Measurements from ENCODE around the gene ARAP2.

The ARAP2 gene

GRCh38 chr4:36130641-36131040 lies 113.7 kb downstream of the ARAP2 start:
- in situ Hi-C loops (cut with HindIII; ENCODE audit: low sequenced_read_pairs): no loop called here

- in situ Hi-C loops (cut with HindIII; ENCODE audit: low sequenced_read_pairs): no loop called here
These were observed 115.6 kb downstream of the ARAP2 start for GRCh38 chr4:36128689-36129088.

- in situ Hi-C loops (cut with HindIII; ENCODE audit: low sequenced_read_pairs): no loop called here
These were observed 120.4 kb downstream of the ARAP2 start for GRCh38 chr4:36123906-36124305.

GRCh38 chr4:36115312-36115711 lies 129.0 kb downstream of the ARAP2 start:
- in situ Hi-C loops (cut with HindIII; ENCODE audit: low sequenced_read_pairs): no loop called here

GRCh38 chr4:36111172-36111571 lies 133.1 kb downstream of the ARAP2 start:
- in situ Hi-C loops (cut with HindIII; ENCODE audit: low sequenced_read_pairs): no loop called here

- in situ Hi-C loops (cut with HindIII; ENCODE audit: low sequenced_read_pairs): no loop called here
These were observed 144.8 kb downstream of the ARAP2 start for GRCh38 chr4:36099509-36099908.

GRCh38 chr4:36094995-36095394 lies 149.3 kb downstream of the ARAP2 start:
- in situ Hi-C loops (cut with HindIII; ENCODE audit: low sequenced_read_pairs): no loop called here

- in situ Hi-C loops (cut with HindIII; ENCODE audit: low sequenced_read_pairs): no loop called here
These were observed 152.3 kb downstream of the ARAP2 start for GRCh38 chr4:36091997-36092396.

GRCh38 chr4:36088542-36088941 lies 155.8 kb downstream of the ARAP2 start:
- in situ Hi-C loops (cut with HindIII; ENCODE audit: low sequenced_read_pairs): no loop called here

- in situ Hi-C loops (cut with HindIII; ENCODE audit: low sequenced_read_pairs): no loop called here
These were observed 158.0 kb downstream of the ARAP2 start for GRCh38 chr4:36086261-36086786.

- in situ Hi-C loops (cut with HindIII; ENCODE audit: low sequenced_read_pairs): no loop called here
These were observed 161.5 kb downstream of the ARAP2 start for GRCh38 chr4:36082817-36083216.

- in situ Hi-C loops (cut with HindIII; ENCODE audit: low sequenced_read_pairs): no loop called here
These were observed 163.1 kb downstream of the ARAP2 start for GRCh38 chr4:36081185-36081584.

- in situ Hi-C loops (cut with HindIII; ENCODE audit: low sequenced_read_pairs): no loop called here
These were observed 164.6 kb downstream of the ARAP2 start for GRCh38 chr4:36079666-36080065.

- in situ Hi-C loops (cut with HindIII; ENCODE audit: low sequenced_read_pairs): no loop called here
These were observed 166.0 kb downstream of the ARAP2 start for GRCh38 chr4:36078319-36078718.

- in situ Hi-C loops (cut with HindIII; ENCODE audit: low sequenced_read_pairs): no loop called here
These were observed 171.8 kb downstream of the ARAP2 start for GRCh38 chr4:36072529-36072928.

- in situ Hi-C loops (cut with HindIII; ENCODE audit: low sequenced_read_pairs): no loop called here
These were observed 177.2 kb downstream of the ARAP2 start for GRCh38 chr4:36067116-36067515.

GRCh38 chr4:36065274-36065871 lies 178.9 kb downstream of the ARAP2 start:
- in situ Hi-C loops (cut with HindIII; ENCODE audit: low sequenced_read_pairs): no loop called here

- in situ Hi-C loops (cut with HindIII; ENCODE audit: low sequenced_read_pairs): no loop called here
These were observed 180.2 kb downstream of the ARAP2 start for GRCh38 chr4:36064117-36064516.

- in situ Hi-C loops (cut with HindIII; ENCODE audit: low sequenced_read_pairs): loop anchor here (5.0 kb wide), 1 partner anchor 91 kb away; no protein-coding TSS in a partner anchor
These were observed 188.2 kb downstream of the ARAP2 start for GRCh38 chr4:36056136-36056535.

GRCh38 chr4:36054694-36055422 lies 189.5 kb downstream of the ARAP2 start:
- in situ Hi-C loops (cut with HindIII; ENCODE audit: low sequenced_read_pairs): loop anchor here (5.0 kb wide), 1 partner anchor 92 kb away; no protein-coding TSS in a partner anchor

- in situ Hi-C loops (cut with HindIII; ENCODE audit: low sequenced_read_pairs): no loop called here
These were observed 190.4 kb downstream of the ARAP2 start for GRCh38 chr4:36053930-36054329.

- in situ Hi-C loops (cut with HindIII; ENCODE audit: low sequenced_read_pairs): no loop called here
These were observed 192.7 kb downstream of the ARAP2 start for GRCh38 chr4:36051634-36052033.

All from DLD1 (cell line).